ENCODE data around the gene SLC28A2.

- TF ChIP-seq POLR2A (IDR thresholded peaks at IDR 0.05), result no peak
- TF ChIP-seq CTCF (IDR thresholded peaks at IDR 0.05), result no peak
- no peak for TF ChIP-seq EP300 (IDR thresholded peaks at IDR 0.05; ENCODE audit: low read depth)
- TF ChIP-seq POLR2AphosphoS5 (IDR thresholded peaks at IDR 0.05), result no peak
These were observed 68.7 kb downstream of the SLC28A2 start for GRCh38 chr15:45320581-45321205.
